KMS-11 (cell line): ENCODE data around the gene ARHGEF5.
"Not testable (repeated sequence)": the region's sequence is repeated elsewhere in the genome, so short reads cannot be mapped to it uniquely, and the experiment has no call there.

Source experiments
- H2AFZ ChIP-seq: fragments of 200-600 bp; sonication (generic); 2 replicates; pipeline ENCODE4 v1.6.1; 2016; ENCODE audit warnings: antibody characterized with exemption, mixed run types, low read depth
- H3K27ac ChIP-seq: fragments of 200-600 bp; sonication (generic); 2 replicates; pipeline ENCODE4 v1.6.1; 2016; ENCODE audit warnings: mild to moderate bottlenecking, mixed run types
- H3K27me3 ChIP-seq: fragments of 200-600 bp; sonication (generic); 2 replicates; pipeline ENCODE4 v1.6.1; 2017; ENCODE audit warnings: mild to moderate bottlenecking, low read depth, mixed run types, moderate library complexity; ENCODE audit not compliant: insufficient read depth
- H3K36me3 ChIP-seq: fragments of 200-600 bp; sonication (generic); 2 replicates; pipeline ENCODE4 v1.6.1; 2017; ENCODE audit warnings: mild to moderate bottlenecking, mixed run types; ENCODE audit not compliant: insufficient read depth
- H3K4me1 ChIP-seq: fragments of 200-600 bp; sonication (generic); 2 replicates; pipeline ENCODE4 v1.6.1; 2016; ENCODE audit warnings: mild to moderate bottlenecking, low read depth, mixed run types; ENCODE audit not compliant: poor library complexity, severe bottlenecking
- H3K4me2 ChIP-seq: fragments of 200-600 bp; sonication (generic); 2 replicates; pipeline ENCODE4 v1.7.0; 2016; ENCODE audit warnings: mild to moderate bottlenecking, mixed run types
- H3K4me3 ChIP-seq: fragments of 200-600 bp; sonication (generic); IDR thresholded peaks from 2 replicates; pipeline ENCODE4 v1.6.1; 2017; ENCODE audit warnings: low read depth, low read length, mixed read lengths; ENCODE audit not compliant: insufficient read depth
- H3K79me2 ChIP-seq: fragments of 200-600 bp; sonication (generic); 2 replicates; pipeline ENCODE4 v1.6.1; 2016; ENCODE audit warnings: low read depth, mixed run types; ENCODE audit not compliant: insufficient read depth
- H3K9ac ChIP-seq: fragments of 200-600 bp; sonication (generic); 2 replicates; pipeline ENCODE4 v1.6.1; 2016; ENCODE audit warnings: mild to moderate bottlenecking, mixed run types
- H4K20me1 ChIP-seq: fragments of 200-600 bp; sonication (generic); 2 replicates; pipeline ENCODE4 v1.6.1; 2016; ENCODE audit warnings: mild to moderate bottlenecking, mixed run types; ENCODE audit not compliant: insufficient read depth

The ARHGEF5 gene

DNA sequence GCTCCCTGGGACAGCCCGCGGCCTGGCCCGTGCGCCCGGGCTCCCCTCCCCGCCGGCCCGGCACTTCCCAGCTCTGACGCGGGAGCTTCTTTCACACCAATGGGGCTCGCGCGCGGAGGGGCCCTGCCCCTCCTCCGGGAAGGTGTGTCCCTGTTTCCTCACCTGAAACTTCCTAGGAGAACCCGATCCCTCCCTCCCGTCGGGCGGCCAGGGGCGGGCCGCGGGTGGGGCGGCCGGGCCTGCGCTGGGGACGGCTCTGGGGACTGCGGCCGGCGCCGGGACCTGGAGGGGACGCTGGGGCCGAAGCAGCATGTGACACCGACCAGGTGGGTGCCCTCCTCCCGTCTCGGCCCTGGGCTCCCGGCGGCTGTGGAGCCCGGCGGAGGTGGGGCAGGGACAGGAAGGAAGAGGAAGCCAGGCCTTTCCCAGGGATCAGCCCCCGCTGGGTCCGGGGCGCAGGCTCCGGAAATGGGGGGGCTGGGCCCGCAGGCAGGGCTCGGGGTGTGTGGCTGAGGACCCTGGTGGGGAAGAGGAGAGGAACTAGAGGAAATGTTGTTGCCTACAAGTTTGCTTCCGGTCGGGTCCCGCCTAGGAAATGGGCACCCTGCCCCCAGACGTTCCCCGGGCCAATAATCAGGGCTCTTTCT, at the start of gene ARHGEF5:
Gene ARHGEF5 (plus strand): TSS at position 227 of the 647 bp plus-strand sequence. CDS start 7,268 bp downstream, outside the sequence.
- H3K36me3 ChIP-seq, H3K9ac ChIP-seq, H3K4me2 ChIP-seq, H2AFZ ChIP-seq, H4K20me1 ChIP-seq, H3K27me3 ChIP-seq, H3K27ac ChIP-seq, H3K4me3 ChIP-seq, H3K79me2 ChIP-seq, H3K4me1 ChIP-seq: not testable (repeated sequence)

DNA sequence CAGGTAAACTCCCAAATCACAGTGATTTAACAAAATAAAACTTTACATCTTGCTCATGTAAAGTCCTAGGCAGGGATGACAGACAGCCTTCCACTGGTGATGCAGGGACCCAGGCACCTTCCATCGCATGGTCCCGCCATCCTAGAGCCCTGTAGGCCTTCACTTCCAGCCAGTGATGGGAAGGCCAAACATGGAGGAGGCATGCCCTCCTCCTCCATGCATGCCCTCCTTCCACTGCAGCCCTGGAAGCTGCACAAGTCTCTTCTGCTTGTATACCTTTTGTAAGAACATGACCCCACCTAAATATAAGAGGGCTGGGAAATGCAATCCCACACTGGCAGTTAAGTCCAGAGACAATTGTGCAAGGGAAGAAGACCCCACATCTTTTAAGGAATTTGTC, 45.5 kb upstream of the ARHGEF5 start:
- H3K4me3 ChIP-seq, H3K27ac ChIP-seq, H3K79me2 ChIP-seq, H3K36me3 ChIP-seq, H4K20me1 ChIP-seq, H3K9ac ChIP-seq, H2AFZ ChIP-seq, H3K27me3 ChIP-seq, H3K4me1 ChIP-seq, H3K4me2 ChIP-seq: not testable (repeated sequence)

GRCh38 chr7:144311218-144311617, 44.0 kb upstream of the ARHGEF5 start:
- H2AFZ ChIP-seq, H3K36me3 ChIP-seq, H3K9ac ChIP-seq, H3K4me1 ChIP-seq, H3K4me3 ChIP-seq, H3K27ac ChIP-seq, H4K20me1 ChIP-seq, H3K4me2 ChIP-seq, H3K27me3 ChIP-seq, H3K79me2 ChIP-seq: not testable (repeated sequence)

DNA sequence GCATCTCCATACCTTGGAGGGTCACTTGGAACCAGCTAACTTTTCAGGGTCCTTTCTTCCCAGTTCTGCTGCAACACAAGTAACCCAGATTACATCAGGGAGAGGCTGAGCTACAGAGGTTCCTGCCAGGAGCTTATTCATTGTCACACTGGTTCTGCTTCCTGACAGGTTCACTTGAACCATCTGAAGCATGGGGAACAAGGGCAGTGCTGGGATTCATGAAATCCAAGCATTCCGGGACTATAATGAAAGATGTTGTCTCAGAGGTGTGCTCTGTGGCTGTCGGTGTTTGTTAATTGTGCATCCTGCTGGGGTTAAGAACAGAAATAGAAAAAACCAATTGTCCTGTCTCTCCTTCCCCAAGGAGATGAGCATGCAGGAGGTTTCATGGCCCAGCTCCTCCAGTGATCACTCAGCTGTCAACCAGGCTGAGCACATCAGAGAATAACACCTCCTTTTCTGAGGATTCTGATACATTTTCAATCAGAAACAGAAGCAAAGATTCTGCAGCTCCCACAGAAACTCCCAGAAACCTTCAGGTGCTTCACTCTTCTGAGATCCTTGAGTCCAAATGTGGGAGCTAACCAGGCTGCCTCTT, 43.2 kb upstream of the ARHGEF5 start, which contains the start of gene OR2A1:
Gene OR2A1 (plus strand): TSS at position 548 of the 598 bp plus-strand sequence. CDS start 5,706 bp downstream, outside the sequence.
- not testable (repeated sequence) for H4K20me1 ChIP-seq, H3K27me3 ChIP-seq, H3K9ac ChIP-seq, H3K36me3 ChIP-seq, H3K4me2 ChIP-seq, H3K27ac ChIP-seq, H3K4me1 ChIP-seq, H2AFZ ChIP-seq, H3K79me2 ChIP-seq, H3K4me3 ChIP-seq

DNA sequence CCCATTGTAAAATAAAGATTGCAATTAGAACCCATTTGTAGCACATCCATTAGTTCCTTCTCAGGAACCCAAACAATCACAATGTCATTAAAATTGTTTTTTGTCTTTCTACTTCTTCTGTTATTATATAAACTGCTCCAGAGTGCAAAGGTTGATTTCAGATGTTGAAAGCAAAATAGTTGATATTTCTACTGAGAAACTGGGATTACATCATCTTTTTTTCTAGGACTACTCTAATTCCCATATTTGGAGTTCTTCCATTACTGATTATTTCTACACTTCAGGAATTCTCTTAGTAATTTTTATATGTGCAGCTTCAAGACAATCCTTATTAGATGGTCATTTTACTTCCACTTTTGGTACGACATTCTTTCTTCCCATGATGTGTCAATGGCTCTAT, 37.7 kb upstream of the ARHGEF5 start:
- not testable (repeated sequence) for H3K36me3 ChIP-seq, H3K4me2 ChIP-seq, H3K27ac ChIP-seq, H3K9ac ChIP-seq, H3K4me3 ChIP-seq, H3K79me2 ChIP-seq, H4K20me1 ChIP-seq, H3K4me1 ChIP-seq, H3K27me3 ChIP-seq, H2AFZ ChIP-seq

GRCh38 chr7:144319547-144319946, 35.7 kb upstream of the ARHGEF5 start:
- not testable (repeated sequence) for H3K27ac ChIP-seq, H4K20me1 ChIP-seq, H3K79me2 ChIP-seq, H3K36me3 ChIP-seq, H3K4me2 ChIP-seq, H3K4me1 ChIP-seq, H2AFZ ChIP-seq, H3K9ac ChIP-seq, H3K27me3 ChIP-seq, H3K4me3 ChIP-seq

DNA sequence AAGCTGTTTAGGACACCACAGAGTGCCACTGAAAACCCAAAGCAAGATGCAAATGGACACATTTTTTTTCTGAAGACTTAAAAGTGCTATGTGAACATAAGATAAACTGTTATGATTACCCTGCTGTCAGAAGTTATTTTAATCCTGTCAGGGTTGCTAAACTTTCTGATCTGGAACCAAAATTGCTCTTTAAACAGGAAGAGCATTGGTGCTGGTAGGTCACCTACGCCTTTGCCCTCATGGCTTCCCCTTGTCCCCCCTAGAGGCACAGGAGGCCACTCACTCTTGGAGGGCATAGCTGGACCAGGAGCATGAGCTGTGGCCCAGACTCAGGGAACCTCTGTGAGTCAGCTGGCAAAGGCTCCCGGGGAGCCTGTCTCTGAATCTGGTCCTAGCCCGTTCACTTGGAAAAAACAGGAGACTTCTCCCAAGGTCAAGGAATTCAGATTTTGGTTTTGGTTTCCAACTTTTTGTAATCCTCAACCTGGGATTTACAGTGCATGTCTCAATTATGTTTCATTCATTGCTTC, 33.5 kb upstream of the ARHGEF5 start:
- H4K20me1 ChIP-seq, H3K4me3 ChIP-seq, H3K27me3 ChIP-seq, H3K79me2 ChIP-seq, H3K9ac ChIP-seq, H2AFZ ChIP-seq, H3K27ac ChIP-seq, H3K36me3 ChIP-seq, H3K4me1 ChIP-seq, H3K4me2 ChIP-seq: not testable (repeated sequence)

GRCh38 chr7:144323359-144323758, 31.8 kb upstream of the ARHGEF5 start:
- H3K27ac ChIP-seq, H3K9ac ChIP-seq, H2AFZ ChIP-seq, H3K4me3 ChIP-seq, H3K36me3 ChIP-seq, H3K4me1 ChIP-seq, H3K4me2 ChIP-seq, H3K27me3 ChIP-seq, H3K79me2 ChIP-seq, H4K20me1 ChIP-seq: not testable (repeated sequence)

GRCh38 chr7:144325868-144326267, 29.3 kb upstream of the ARHGEF5 start:
- not testable (repeated sequence) for H3K4me2 ChIP-seq, H3K36me3 ChIP-seq, H4K20me1 ChIP-seq, H2AFZ ChIP-seq, H3K4me3 ChIP-seq, H3K27ac ChIP-seq, H3K4me1 ChIP-seq, H3K27me3 ChIP-seq, H3K79me2 ChIP-seq, H3K9ac ChIP-seq

GRCh38 chr7:144330044-144330443, 25.2 kb upstream of the ARHGEF5 start:
- H3K27ac ChIP-seq, H3K4me1 ChIP-seq, H3K9ac ChIP-seq, H3K4me3 ChIP-seq, H3K79me2 ChIP-seq, H3K4me2 ChIP-seq, H3K27me3 ChIP-seq, H4K20me1 ChIP-seq, H3K36me3 ChIP-seq, H2AFZ ChIP-seq: not testable (repeated sequence)
